ENCODE results near the gene ADAT3. TPM values are rescaled to one million over a fixed set of nuclear protein-coding genes. Genes with fewer than 3 reads are reported as not detected.
A peak's percentile ranks its signal among the peaks of the same experiment; 100 is the strongest.

The ADAT3 gene
- total and polyA plus RNA-seq, 8 donors: 4.2 to 75.9 (median 6.3) TPM

GRCh38 chr19:1868971-1869370 lies 36.2 kb upstream of the ADAT3 start:
- TF ChIP-seq EP300 (IDR thresholded peaks at IDR 0.05): no peak
- TF ChIP-seq CTCF (IDR thresholded peaks at IDR 0.05): no peak
- Histone ChIP-seq H3K36me3 (peaks cover 0 to 24% (median 13%) of the 10 kb centered on the region in 4 donors), H3K27ac (no peak overlapping the region), H3K4me1 (peaks cover 33 to 64% (median 57%) of the 10 kb centered on the region in 4 donors), H3K4me3 (no peak overlapping the region), H3K9me3 (no peaks in the 10 kb centered on the region), H3K27me3 (no peaks in the 10 kb centered on the region)
- 75 to 91% (median 87%) methylated on average over 7 of the region's 7 CpGs for WGBS, 5 donors
- DNase-seq: no peak
- intact Hi-C loops (cut with DNase I; ENCODE audit: low total_unique reads): no loop called here

- peak overlapping the region; percentile 43 to 97 (median 96) for H3K27ac ChIP-seq
- H3K27me3 ChIP-seq: no peaks in the 10 kb centered on the region
- DNase-seq: peak in 1 of 2 donors; percentile 9
- TF ChIP-seq POLR2AphosphoS5 (IDR thresholded peaks at IDR 0.05): no peak
- no peak for TF ChIP-seq EP300 (IDR thresholded peaks at IDR 0.05)
- no peak for TF ChIP-seq POLR2A (IDR thresholded peaks at IDR 0.05)
- TF ChIP-seq CTCF (IDR thresholded peaks at IDR 0.05): no peak
- WGBS, 5 donors: 27 to 56% (median 55%) methylated on average over 9 to 15 of the region's 15 CpGs
- peaks cover 0 to 24% (median 13%) of the 10 kb centered on the region in 4 donors for H3K36me3 ChIP-seq
- H3K4me1 ChIP-seq: peaks cover 44 to 64% (median 62%) of the 10 kb centered on the region in 4 donors
- H3K9me3 ChIP-seq: no peaks in the 10 kb centered on the region
- H3K4me3 ChIP-seq: no peak overlapping the region
- intact Hi-C loops (cut with DNase I; ENCODE audit: low total_unique reads): no loop called here
These were observed 34.0 kb upstream of the ADAT3 start for GRCh38 chr19:1871140-1871597.

GRCh38 chr19:1871630-1872029 lies 33.6 kb upstream of the ADAT3 start:
- H3K27me3 ChIP-seq: no peaks in the 10 kb centered on the region
- intact Hi-C loops (cut with DNase I; ENCODE audit: low total_unique reads): no loop called here
- H3K4me3 ChIP-seq: no peak overlapping the region
- WGBS, 5 donors: 69 to 90% (median 72%) methylated on average over 7 to 13 of the region's 13 CpGs
- no peak for TF ChIP-seq POLR2A (IDR thresholded peaks at IDR 0.05)
- TF ChIP-seq POLR2AphosphoS5 (IDR thresholded peaks at IDR 0.05): no peak
- TF ChIP-seq CTCF (IDR thresholded peaks at IDR 0.05): no peak
- TF ChIP-seq EP300 (IDR thresholded peaks at IDR 0.05): no peak
- DNase-seq: no peak
- no peaks in the 10 kb centered on the region for H3K9me3 ChIP-seq
- peaks cover 49 to 68% (median 67%) of the 10 kb centered on the region in 4 donors for H3K4me1 ChIP-seq
- peaks cover 0 to 24% (median 13%) of the 10 kb centered on the region in 4 donors for H3K36me3 ChIP-seq
- peak overlapping the region in 4 of 5 donors; percentile 95 to 97 (median 96) for H3K27ac ChIP-seq

GRCh38 chr19:1872807-1873523 lies 32.2 kb upstream of the ADAT3 start:
- Histone ChIP-seq H3K4me3 (peak overlapping the region; percentile 21 to 97 (median 86)), H3K27me3 (no peaks in the 10 kb centered on the region), H3K27ac (peak overlapping the region; percentile 74 to 97 (median 96)), H3K4me1 (peaks cover 52 to 75% (median 71%) of the 10 kb centered on the region in 4 donors), H3K9me3 (no peaks in the 10 kb centered on the region), H3K36me3 (peaks cover 0 to 24% (median 13%) of the 10 kb centered on the region in 4 donors)
- WGBS, 5 donors: 56 to 74% (median 58%) methylated on average over 24 to 25 of the region's 25 CpGs
- TF ChIP-seq CTCF (IDR thresholded peaks at IDR 0.05) (no peak), POLR2AphosphoS5 (IDR thresholded peaks at IDR 0.05) (no peak), POLR2A (IDR thresholded peaks at IDR 0.05) (no peak), EP300 (IDR thresholded peaks at IDR 0.05) (no peak)
- intact Hi-C loops (cut with DNase I; ENCODE audit: low total_unique reads): no loop called here
- DNase-seq: no peak

Measured in stomach (tissue), 9 donors.